Spinal cord (tissue), 10 donors: ENCODE measurements around the gene LGALS3BP. TPM values are rescaled to one million over a fixed set of nuclear protein-coding genes. Genes with fewer than 3 reads are reported as not detected.
"Not testable (repeated sequence)": the region's sequence is repeated elsewhere in the genome, so short reads cannot be mapped to it uniquely, and the experiment has no call there.

Source experiments
- DNase-seq, 6 donors: peaks; one replicate each; pipeline versions ENCODE4 v3.0.0 to v3.0.0-alpha.2; 2013 to 2015; ENCODE audit warnings: low spot score in 6 of 6, low read depth in 4 of 6
- H3K27ac ChIP-seq: one replicate; pipeline ENCODE4 v1.5.1; 2013; ENCODE audit warnings: low read depth, low read length, control low read depth
- H3K27me3 ChIP-seq: one replicate; pipeline ENCODE4 v1.6.1; 2013; ENCODE audit warnings: low read length; ENCODE audit not compliant: control insufficient read depth, insufficient read depth
- H3K36me3 ChIP-seq: one replicate; pipeline ENCODE4 v1.6.1; 2013; ENCODE audit warnings: low read length; ENCODE audit not compliant: control insufficient read depth, insufficient read depth
- H3K4me1 ChIP-seq: one replicate; pipeline ENCODE4 v1.6.1; 2013; ENCODE audit warnings: low read length; ENCODE audit not compliant: control insufficient read depth, insufficient read depth
- H3K4me3 ChIP-seq: one replicate; pipeline ENCODE4 v1.5.1; 2013; ENCODE audit warnings: low read depth, low read length, control low read depth
- H3K9me3 ChIP-seq: one replicate; pipeline ENCODE4 v1.6.1; 2013; ENCODE audit warnings: low read length; ENCODE audit not compliant: control insufficient read depth, insufficient read depth
- WGBS: methylation state at CpG from one replicate; pipeline ENCODE4 v1.1.5; 2013; ENCODE audit warnings: missing lambda C conversion rate; ENCODE audit not compliant: insufficient coverage; 5-methylcytosine and 5-hydroxymethylcytosine counted together
- polyA plus RNA-seq, 2 donors: library from polyadenylated mRNA; unstranded; fragments of 120-200 nt; gene quantifications; one replicate each; pipeline ENCODE4 v1.2.1, GENCODE V29; 2013; ENCODE audit not compliant: insufficient read length in 2 of 2
- total RNA-seq, 2 donors: library from RNA; depleted of rRNA in 1 of 2; stranded (reverse); fragments of 120-200 nt in 1 of 2; fragments of >200 nt in 1 of 2; gene quantifications; one replicate each; pipeline versions ENCODE4 v1.2.3 to v1.2.4, GENCODE V29; 2013 to 2014
- donor health status: healthy.

Gene LGALS3BP
- total and polyA plus RNA-seq, 4 donors, result 83.0 to 166 (median 106) TPM

DNA sequence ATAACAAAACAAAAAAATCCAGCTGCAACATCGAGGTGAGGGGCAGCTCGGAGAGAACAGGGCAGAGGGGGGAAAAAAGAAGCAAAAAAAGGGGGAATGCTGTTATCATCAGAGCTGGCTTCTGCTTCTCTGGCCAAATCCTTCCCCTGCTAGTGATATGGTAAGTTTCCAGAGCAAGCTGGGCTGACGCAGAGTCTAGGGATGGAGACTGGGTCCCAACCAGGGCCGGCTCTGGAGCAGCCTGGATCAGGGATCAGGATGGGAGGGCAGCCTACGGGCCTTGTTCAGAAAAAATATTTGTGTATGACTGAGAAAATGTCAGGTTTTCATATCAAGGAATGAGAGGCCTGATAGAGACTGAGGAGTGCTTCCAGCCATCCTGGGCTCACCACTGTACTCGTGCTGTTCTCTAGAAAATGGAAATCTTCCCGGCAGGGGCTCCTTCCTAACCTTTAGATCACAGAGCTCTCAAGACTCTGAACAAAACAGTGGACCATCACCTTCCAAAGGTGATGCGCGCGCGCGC is 43.5 kb upstream of the LGALS3BP start:
- Histone ChIP-seq H3K27ac (no peak overlapping the region), H3K9me3 (no peaks in the 10 kb centered on the region), H3K27me3 (peaks cover 64% of the 10 kb centered on the region), H3K36me3 (no peaks in the 10 kb centered on the region), H3K4me3 (no peak overlapping the region), H3K4me1 (peaks cover 42% of the 10 kb centered on the region)
- no peak for DNase-seq
- 73% methylated on average over 5 of the region's 12 CpGs for WGBS

DNA sequence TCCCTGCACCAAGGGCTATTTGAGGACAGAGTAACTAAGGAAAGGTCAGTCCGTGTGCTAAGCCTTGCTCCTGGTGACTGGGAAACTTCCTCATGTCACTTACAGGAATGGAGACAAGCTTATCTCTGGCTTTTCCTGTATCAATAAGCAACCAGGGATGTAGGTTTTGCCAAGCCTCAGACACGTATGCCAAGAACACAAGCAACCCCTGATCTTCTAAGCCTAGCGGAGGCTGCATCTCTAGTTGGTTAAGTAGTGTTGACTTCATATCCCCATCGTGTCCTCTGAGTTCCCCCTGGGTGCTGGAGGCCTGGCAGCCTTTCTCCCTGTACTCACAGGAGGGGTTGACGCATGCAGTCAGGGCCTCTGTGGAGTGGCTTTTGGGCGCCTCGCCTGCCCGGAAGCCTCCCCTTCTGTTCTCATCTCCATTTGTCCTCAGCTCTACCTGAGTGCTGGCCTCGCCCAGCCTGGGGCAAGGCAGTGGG is 42.8 kb upstream of the LGALS3BP start:
- H3K4me1 ChIP-seq, result peaks cover 35% of the 10 kb centered on the region

DNA sequence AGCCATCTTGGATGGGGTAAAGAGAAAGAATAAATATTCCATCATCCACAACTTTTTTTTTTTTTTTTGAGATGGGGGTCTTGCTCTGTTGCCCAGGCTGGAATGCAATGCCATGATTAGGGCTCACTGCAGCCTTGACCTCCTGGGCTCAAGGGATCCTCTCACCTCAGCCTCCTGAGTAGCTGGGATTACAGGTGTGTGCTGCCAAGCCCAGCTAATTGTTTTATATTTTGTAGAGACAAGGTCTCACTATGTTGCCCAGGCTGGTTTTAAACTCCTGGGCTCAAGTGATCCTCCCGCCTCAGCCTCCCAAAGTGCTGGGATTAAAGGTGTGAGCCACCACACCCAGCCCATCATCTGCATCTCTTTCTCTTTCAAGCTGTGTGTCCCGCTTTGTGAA is 42.2 kb upstream of the LGALS3BP start:
- H3K4me3 ChIP-seq, H3K9me3 ChIP-seq, H3K36me3 ChIP-seq, H3K27ac ChIP-seq, DNase-seq: not testable (repeated sequence)
- Histone ChIP-seq H3K27me3 (peaks cover 53% of the 10 kb centered on the region), H3K4me1 (peaks cover 29% of the 10 kb centered on the region)
- 100% methylated on average over 1 of the region's 2 CpGs for WGBS

More for the DNA sequence above, 42.8 kb upstream of the LGALS3BP start:
- Histone ChIP-seq H3K4me3 (no peak overlapping the region), H3K9me3 (no peaks in the 10 kb centered on the region), H3K36me3 (no peaks in the 10 kb centered on the region), H3K27ac (no peak overlapping the region), H3K27me3 (peaks cover 59% of the 10 kb centered on the region)
- no peak for DNase-seq
- whole genome bisulfite sequencing, result 81% methylated on average over 8 of the region's 9 CpGs

DNA sequence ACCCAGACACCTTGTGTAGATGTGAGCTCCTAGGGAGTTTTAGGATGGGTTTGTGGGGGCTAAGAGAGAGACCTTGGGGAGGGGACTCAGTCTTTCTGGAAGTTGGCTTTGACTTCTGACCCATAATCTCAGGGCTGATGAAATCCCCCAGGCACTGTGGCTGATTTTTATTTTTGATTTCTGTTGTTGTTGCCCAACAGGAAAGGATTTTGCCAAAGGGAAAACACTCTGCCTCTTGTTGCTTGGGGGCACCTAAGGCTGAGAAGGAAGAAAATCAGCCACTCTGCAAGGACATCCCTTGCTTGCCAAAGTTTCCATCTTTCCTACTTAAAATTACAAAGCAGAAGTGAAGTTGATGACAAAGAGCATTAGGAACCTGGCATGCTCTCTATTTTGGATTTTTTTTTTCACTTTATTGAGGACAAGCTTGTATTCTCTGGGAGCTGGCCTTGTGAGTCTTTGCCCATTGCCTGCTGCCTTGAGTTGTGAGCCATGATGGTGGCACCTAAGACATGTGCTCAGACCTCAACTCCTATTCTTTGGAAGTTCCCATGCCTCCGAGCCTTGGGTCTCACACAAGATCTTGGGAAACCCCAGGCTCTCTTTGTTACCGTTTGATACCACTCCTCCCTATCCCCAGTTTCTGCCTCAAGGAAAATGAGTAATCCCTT is 41.0 kb upstream of the LGALS3BP start:
- Histone ChIP-seq H3K4me3 (no peak overlapping the region), H3K4me1 (peaks cover 29% of the 10 kb centered on the region), H3K27ac (no peak overlapping the region), H3K27me3 (peaks cover 45% of the 10 kb centered on the region), H3K36me3 (no peaks in the 10 kb centered on the region), H3K9me3 (peaks cover 2% of the 10 kb centered on the region)
- DNase-seq, result no peak
- 60% methylated on average over 1 of the region's 2 CpGs for WGBS

DNA sequence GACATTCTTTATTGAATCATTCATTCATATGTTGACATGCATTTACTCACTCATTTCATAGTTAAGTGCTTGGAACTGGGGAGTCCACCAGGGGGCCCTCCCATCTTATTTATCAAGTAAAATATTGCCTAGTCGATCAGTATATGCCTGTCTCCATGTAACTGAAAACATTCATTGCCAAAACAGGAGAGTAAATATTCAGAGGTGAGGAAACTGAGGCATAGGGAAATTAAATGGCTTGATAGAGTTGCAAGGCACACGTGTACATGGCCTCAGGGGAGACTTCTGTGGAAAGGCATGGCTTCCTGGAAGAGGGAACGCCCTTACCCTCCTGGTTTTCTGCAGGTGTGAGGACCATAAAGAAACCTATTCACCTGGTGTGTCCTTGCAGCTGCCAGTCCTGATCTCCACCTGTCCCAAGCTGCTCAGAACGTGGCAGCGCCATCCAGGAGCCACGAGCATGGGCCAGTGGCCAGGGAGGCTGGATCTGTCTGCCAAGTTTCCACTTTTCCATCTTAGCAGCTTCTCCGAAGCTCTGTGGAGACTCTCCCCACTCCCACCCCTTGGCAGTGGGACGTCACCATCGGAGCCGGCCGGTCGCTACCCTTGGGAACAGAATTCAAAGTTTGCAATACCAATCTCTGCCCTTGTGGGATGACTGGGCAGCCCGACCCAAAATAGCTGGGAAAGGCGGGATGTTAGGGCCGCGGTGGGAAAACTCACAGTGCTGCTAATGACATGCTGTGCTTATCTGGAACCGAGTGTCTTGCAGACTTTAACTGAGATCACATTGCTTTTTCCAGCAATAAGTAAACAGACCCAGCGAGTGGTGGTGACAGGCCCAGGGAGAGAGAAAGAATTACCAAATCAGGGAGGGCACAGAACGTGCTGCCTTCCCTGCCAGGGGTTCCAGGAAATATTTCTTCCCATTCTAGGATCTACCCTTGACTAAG is 40.2 kb upstream of the LGALS3BP start:
- DNase-seq, result peak in 2 of 6 donors; percentile 50 to 61
- H3K27me3 ChIP-seq, result peaks cover 38% of the 10 kb centered on the region
- peaks cover 21% of the 10 kb centered on the region for H3K4me1 ChIP-seq
- no peak overlapping the region for H3K27ac ChIP-seq
- H3K36me3 ChIP-seq, result no peaks in the 10 kb centered on the region
- peaks cover 4% of the 10 kb centered on the region for H3K9me3 ChIP-seq
- WGBS, result 36% methylated on average over 11 of the region's 19 CpGs
- no peak overlapping the region for H3K4me3 ChIP-seq

DNA sequence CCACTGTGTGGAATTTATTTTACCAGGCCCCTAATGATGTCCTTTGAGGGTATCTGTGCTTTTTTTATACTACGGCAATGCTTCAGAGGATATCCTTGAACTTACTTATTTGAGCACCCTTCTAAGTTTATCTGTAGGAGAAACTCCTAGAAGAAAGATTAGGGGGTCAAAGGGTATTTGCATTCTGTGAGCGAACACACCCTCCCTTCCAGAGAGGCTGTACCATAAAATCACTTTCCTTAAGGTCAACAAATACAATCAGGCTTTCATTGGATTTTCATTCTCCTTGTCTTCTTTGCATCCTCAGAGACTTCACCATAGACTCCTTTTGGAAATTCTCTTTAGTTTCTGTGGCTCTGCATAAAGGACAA is 39.5 kb upstream of the LGALS3BP start:
- Histone ChIP-seq H3K36me3 (no peaks in the 10 kb centered on the region), H3K4me1 (peaks cover 14% of the 10 kb centered on the region), H3K27ac (no peak overlapping the region), H3K27me3 (peaks cover 31% of the 10 kb centered on the region), H3K9me3 (peaks cover 4% of the 10 kb centered on the region), H3K4me3 (no peak overlapping the region)
- 100% methylated on average over 1 of the region's 2 CpGs for WGBS
- no peak for DNase-seq

DNA sequence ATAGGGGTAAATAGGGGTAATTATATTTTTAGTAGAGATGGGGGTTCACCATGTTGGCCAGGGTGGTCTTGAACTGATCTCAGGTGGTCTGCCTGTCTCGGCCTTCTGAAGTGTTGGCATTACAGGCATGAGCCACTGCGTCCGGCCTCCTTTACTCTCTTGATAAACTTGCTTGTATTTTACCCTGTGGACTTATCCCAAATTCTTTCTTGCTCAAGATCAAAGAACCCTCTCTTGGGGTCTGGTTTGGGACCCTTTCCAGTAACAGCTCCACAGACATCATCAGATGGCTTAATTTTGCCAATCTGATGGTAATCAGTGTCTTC is 38.6 kb upstream of the LGALS3BP start:
- Histone ChIP-seq H3K27ac (no peak overlapping the region), H3K27me3 (peaks cover 22% of the 10 kb centered on the region), H3K36me3 (no peaks in the 10 kb centered on the region), H3K9me3 (peaks cover 4% of the 10 kb centered on the region), H3K4me1 (peaks cover 6% of the 10 kb centered on the region), H3K4me3 (no peak overlapping the region)
- 90% methylated on average over 2 of the region's 3 CpGs for WGBS
- DNase-seq, result no peak

DNA sequence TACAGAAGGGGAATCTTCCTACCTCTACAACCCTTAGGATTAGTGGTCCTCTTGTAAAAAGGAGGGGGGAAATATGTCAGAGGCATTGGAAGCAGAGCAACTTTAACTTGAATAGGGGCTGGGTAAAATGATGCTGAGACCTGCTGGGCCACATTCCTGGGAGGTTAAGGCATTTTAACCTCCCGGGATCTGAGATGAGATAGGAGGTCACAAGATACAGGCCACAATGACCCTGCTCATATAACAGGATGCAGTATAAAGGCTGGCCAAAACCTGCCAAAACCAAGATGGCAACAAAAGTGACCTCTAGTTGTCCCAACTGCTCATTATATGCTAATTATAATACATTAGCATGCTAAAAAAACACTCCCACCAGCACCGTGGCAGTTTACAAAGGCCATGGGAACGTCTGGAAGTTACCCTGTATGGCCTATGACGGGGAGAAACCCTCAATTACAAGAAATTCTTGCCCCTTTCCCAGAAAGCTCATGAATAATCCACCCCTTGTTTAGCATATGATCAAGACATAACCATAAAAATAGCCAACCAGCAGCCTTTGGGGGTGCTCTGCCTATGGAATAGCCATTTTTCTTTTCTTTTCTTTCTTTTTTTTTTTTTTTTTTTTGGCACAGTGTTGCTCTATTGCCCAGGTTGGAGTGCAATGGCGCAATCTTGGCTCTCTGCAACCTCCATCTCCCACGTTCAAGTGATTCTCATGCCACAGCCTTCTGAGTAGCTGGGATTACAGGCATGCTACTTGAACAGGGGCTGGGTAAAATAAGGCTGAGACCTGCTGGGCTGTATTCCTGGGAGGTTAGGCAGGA is 38.0 kb upstream of the LGALS3BP start:
- peaks cover 4% of the 10 kb centered on the region for H3K9me3 ChIP-seq
- peaks cover 6% of the 10 kb centered on the region for H3K4me1 ChIP-seq
- no peak overlapping the region for H3K27ac ChIP-seq
- 49% methylated on average over 4 of the region's 6 CpGs for WGBS
- H3K36me3 ChIP-seq, result no peaks in the 10 kb centered on the region
- H3K4me3 ChIP-seq, result no peak overlapping the region
- DNase-seq, result no peak
- H3K27me3 ChIP-seq, result peaks cover 17% of the 10 kb centered on the region

DNA sequence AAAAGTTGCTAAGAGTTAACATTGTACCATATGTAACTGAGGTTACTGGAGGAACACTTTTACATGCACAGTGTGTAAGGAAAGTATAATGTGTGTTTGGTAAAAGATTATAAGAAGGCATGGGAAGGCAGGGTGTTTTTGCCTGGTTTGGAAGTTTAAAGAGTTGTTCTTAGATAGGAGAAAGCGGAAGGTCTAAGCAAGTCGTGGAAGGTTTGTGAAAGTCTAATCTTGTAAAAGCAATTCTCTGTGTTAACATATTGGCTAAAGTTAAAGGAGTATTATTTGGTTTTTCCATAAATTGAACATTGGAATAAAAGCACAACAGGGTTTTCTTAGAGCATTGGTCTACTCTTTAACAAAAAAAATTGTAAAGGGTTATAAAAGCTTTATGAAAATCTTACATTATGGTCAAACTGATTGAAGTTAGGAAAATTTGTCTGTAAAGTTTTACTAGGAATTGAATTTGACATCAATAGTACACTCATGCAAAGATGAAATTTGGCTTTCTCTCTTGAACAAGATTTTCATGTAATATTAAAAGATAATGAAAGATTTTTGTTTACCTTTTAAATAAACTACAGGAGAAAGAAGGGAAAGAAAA is 34.5 kb upstream of the LGALS3BP start:
- Histone ChIP-seq H3K27me3 (no peaks in the 10 kb centered on the region), H3K4me3 (no peak overlapping the region), H3K36me3 (no peaks in the 10 kb centered on the region), H3K9me3 (peaks cover 4% of the 10 kb centered on the region), H3K27ac (no peak overlapping the region), H3K4me1 (peaks cover 7% of the 10 kb centered on the region)
- 90% methylated on average over 2 of the region's 2 CpGs for WGBS
- no peak for DNase-seq
